Adrenal gland (tissue), 12 donors: ENCODE measurements around the gene PI3. TPM values are rescaled to one million over a fixed set of nuclear protein-coding genes. Genes with fewer than 3 reads are reported as not detected.
"Not testable (repeated sequence)": the region's sequence is repeated elsewhere in the genome, so short reads cannot be mapped to it uniquely, and the experiment has no call there.

ENCODE experiments used
- DNase-seq, 7 donors: peaks; one replicate each; pipeline ENCODE4 v3.0.0-alpha.2; 2019 to 2020
- H3K27ac ChIP-seq, 5 donors: fragments of 200-600 bp; sonication (generic) in 4 of 5; 1 replicate in 3 of 5; 2 replicates in 2 of 5; pipeline versions ENCODE4 v1.5.1 to v1.8.0; 2016 to 2020; ENCODE audit warnings: mild to moderate bottlenecking in 1 of 5
- H3K27me3 ChIP-seq: fragments of 200-600 bp; 2 replicates; pipeline ENCODE4 v1.8.0; 2021
- H3K36me3 ChIP-seq, 2 donors: fragments of 200-600 bp; replicated peaks in 1 of 2; 1 replicate in 1 of 2; 2 replicates in 1 of 2; pipeline versions ENCODE4 v1.5.1 to v1.8.0; 2018 to 2022
- H3K4me1 ChIP-seq, 2 donors: fragments of 200-600 bp; replicated peaks in 1 of 2; 1 replicate in 1 of 2; 2 replicates in 1 of 2; pipeline versions ENCODE4 v1.5.1 to v1.8.0; 2018 to 2021
- H3K4me3 ChIP-seq, 4 donors: fragments of 200-600 bp; sonication (generic) in 3 of 4; one replicate each; pipeline ENCODE4 v1.5.1; 2016 to 2018
- H3K9me3 ChIP-seq, 3 donors: fragments of 200-600 bp; sonication (generic) in 1 of 3; replicated peaks in 1 of 3; 1 replicate in 2 of 3; 2 replicates in 1 of 3; pipeline versions ENCODE4 v1.5.1 to v1.8.0; 2016 to 2021
- CTCF ChIP-seq, 6 experiments: fragments of 450-650 bp in 4 of 6; fragments of 200-600 bp in 2 of 6; sonication (generic) in 1 of 6; IDR thresholded peaks; 1 replicate in 5 of 6; 2 replicates in 1 of 6; pipeline versions ENCODE4 v1.5.1 to v1.8.0; 2016 to 2021; ENCODE audit warnings: antibody characterized with exemption in 6 of 6, mild to moderate bottlenecking in 2 of 6, moderate library complexity in 1 of 6
- POLR2A ChIP-seq, 2 donors: fragments of 450-650 bp; IDR thresholded peaks; one replicate each; pipeline ENCODE4 v1.6.1; 2017; ENCODE audit warnings: antibody characterized with exemption in 2 of 2, mild to moderate bottlenecking in 2 of 2, moderate library complexity in 1 of 2
- WGBS, 4 donors: extraction: QIAGEN DNeasy Blood & Tissue Kit in 2 of 4; methylation state at CpG; one replicate each; pipeline versions ENCODE4 v1.1.5 to v1.1.7; 2013 to 2017; 5-methylcytosine and 5-hydroxymethylcytosine counted together
- intact Hi-C, 2 donors: fragments of 100-400 bp; cut with DNase I; formaldehyde crosslinking; loops; one replicate each; pipeline versions ENCODE4 v1.14.1 to v1.15.0; 2022 to 2023
- polyA plus RNA-seq, 3 donors: library from polyadenylated mRNA; stranded (reverse); fragments of 200-250 nt in 2 of 3; fragments of 350-450 nt in 1 of 3; fragmentation: Illumina TruSeq in 1 of 3; extraction: RNeasy Lipid Tissue Mini Kit (QIAGEN cat#74804) in 1 of 3; gene quantifications; one replicate each; pipeline ENCODE4 v1.2.3, GENCODE V29; 2013 to 2014
- total RNA-seq, 9 donors: library from RNA; depleted of rRNA in 4 of 9; stranded (reverse); fragments of >200 nt in 4 of 9; fragments of 120-200 nt in 1 of 9; fragmentation: NEBNext Ultra II Directional in 1 of 9; extraction: Animal tissue kit (Norgen Biotek cat#: 25700) in 1 of 9; gene quantifications; one replicate each; pipeline versions ENCODE4 v1.1.0 to v1.2.4, GENCODE V29; 2013 to 2023
- donor health status: healthy with polysubstance abuse.
- donor health status: Bipolar disorder and iron deficiency.
- donor health status: DM: yes; HTN: yes; CAD: no.
- donor health status: DM: no; HTN: no; CAD: no.
- donor health status: DM: no; HTN: no; CAD: no.
- donor health status: DM: yes; HTN: yes; CAD: no.

PI3 gene
- total and polyA plus RNA-seq, 12 donors, result 1.0 TPM; not detected in 11

DNA sequence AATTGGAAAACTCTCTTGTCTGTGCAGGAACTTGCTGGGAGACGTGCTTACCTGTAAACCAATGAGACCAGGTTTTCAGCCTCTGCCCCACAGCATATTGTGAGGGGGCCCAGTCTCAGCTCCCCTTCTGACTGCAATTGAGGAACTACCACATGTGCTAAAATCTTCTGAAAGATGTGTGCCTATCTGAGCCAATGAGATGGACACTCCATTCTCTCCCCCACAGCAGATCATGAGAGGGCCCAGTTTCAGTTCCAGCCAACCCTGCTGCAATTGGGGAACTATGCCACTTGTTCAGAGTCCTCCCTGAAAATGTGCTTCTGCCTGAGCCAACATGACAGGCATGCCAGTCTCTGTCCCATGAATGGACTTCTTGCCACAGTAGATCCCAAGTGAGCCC, 20.9 kb upstream of the PI3 start:
- 40 to 80% (median 71%) methylated on average over 1 of the region's 1 CpG for WGBS, 4 donors
- no peak for TF ChIP-seq CTCF (IDR thresholded peaks at IDR 0.05)
- intact Hi-C loops, result no loop called here
- Histone ChIP-seq H3K4me1 (no peaks in the 10 kb centered on the region), H3K27ac (no peak overlapping the region), H3K4me3 (no peak overlapping the region), H3K9me3 (no peaks in the 10 kb centered on the region), H3K27me3 (no peaks in the 10 kb centered on the region), H3K36me3 (no peaks in the 10 kb centered on the region)
- DNase-seq, result no peak

DNA sequence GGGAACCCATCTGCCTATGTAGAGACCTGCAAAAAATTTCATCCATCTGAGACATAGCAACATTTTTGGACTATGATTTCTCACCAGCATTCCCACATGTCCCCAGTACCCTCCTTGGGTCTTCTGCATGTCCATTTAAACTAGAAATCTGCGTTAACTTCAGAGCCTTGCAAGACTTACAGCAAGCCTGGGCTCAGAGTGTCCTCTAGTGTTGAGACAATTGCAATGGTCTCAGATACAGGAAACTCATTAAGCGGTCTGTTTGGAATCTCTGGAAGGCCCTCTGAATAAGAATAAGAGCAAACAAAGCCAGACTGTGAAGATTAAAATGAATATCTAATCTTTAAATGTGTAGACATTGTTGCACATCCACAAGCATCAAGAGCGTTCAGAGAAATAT, 20.5 kb upstream of the PI3 start:
- H3K27ac ChIP-seq, result no peak overlapping the region
- no peaks in the 10 kb centered on the region for H3K27me3 ChIP-seq
- no peak for DNase-seq
- peaks cover 0 to under 1% (median 0%) of the 10 kb centered on the region in 3 donors for H3K9me3 ChIP-seq
- no peak for TF ChIP-seq CTCF (IDR thresholded peaks at IDR 0.05)
- TF ChIP-seq POLR2A (IDR thresholded peaks at IDR 0.05), result no peak
- H3K4me3 ChIP-seq, result no peak overlapping the region
- H3K36me3 ChIP-seq, result no peaks in the 10 kb centered on the region
- no peaks in the 10 kb centered on the region for H3K4me1 ChIP-seq
- intact Hi-C loops, result no loop called here
- 43 to 74% (median 57%) methylated on average over 3 of the region's 3 CpGs for WGBS, 4 donors

- DNase-seq, H3K9me3 ChIP-seq, H3K27ac ChIP-seq, H3K27me3 ChIP-seq, H3K36me3 ChIP-seq, H3K4me3 ChIP-seq, intact Hi-C loops, H3K4me1 ChIP-seq: not testable (repeated sequence)
- 79 to 89% (median 84%) methylated on average over 1 of the region's 1 CpG for WGBS, 4 donors
These were observed 19.9 kb upstream of the PI3 start for GRCh38 chr20:45154794-45155193.

DNA sequence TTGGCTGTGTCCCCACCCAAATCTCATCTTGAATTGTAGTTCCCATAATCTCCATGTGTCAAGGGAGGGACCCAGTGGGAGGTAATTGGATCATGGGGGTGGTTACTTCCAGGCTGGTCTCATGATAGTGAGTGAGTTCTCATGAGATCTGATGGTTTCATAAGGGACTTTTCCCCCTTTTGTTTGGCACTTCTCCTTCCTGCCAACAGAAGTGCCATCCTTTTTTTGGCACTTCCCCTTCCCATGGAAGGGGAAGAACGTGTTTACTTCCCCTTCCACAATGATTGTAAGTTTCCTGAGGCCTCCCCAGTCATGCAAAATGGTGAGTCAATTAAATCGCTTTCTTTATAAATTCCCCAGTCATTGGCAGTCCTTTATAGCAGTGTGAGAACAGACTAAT, 18.0 kb upstream of the PI3 start:
- Histone ChIP-seq H3K4me1 (no peaks in the 10 kb centered on the region), H3K4me3 (no peak overlapping the region), H3K27me3 (no peaks in the 10 kb centered on the region), H3K9me3 (peaks cover 0 to 11% (median 5%) of the 10 kb centered on the region in 3 donors), H3K36me3 (no peaks in the 10 kb centered on the region), H3K27ac (no peak overlapping the region)
- no peak for DNase-seq
- no peak for TF ChIP-seq POLR2A (IDR thresholded peaks at IDR 0.05)
- intact Hi-C loops, result no loop called here
- WGBS, 4 donors, result 37 to 54% (median 46%) methylated on average over 2 of the region's 2 CpGs

- no peaks in the 10 kb centered on the region for H3K4me1 ChIP-seq
- peak in 2 of 7 donors; percentile 17 to 23 for DNase-seq
- 33 to 42% (median 37%) methylated on average over 1 of the region's 1 CpG for WGBS, 4 donors
- TF ChIP-seq CTCF (IDR thresholded peaks at IDR 0.05) (no peak), POLR2A (IDR thresholded peaks at IDR 0.05) (no peak)
- peaks cover 0 to 11% (median 5%) of the 10 kb centered on the region in 3 donors for H3K9me3 ChIP-seq
- no peak overlapping the region for H3K27ac ChIP-seq
- H3K27me3 ChIP-seq, result no peaks in the 10 kb centered on the region
- no peaks in the 10 kb centered on the region for H3K36me3 ChIP-seq
- H3K4me3 ChIP-seq, result no peak overlapping the region
- intact Hi-C loops, result no loop called here
These were observed 16.7 kb upstream of the PI3 start for GRCh38 chr20:45157962-45158361.
